Measurements from ENCODE around the gene SH2D1A. TPM values are rescaled to one million over a fixed set of nuclear protein-coding genes. Genes with fewer than 3 reads are reported as not detected.
"Not testable (repeated sequence)": the region's sequence is repeated elsewhere in the genome, so short reads cannot be mapped to it uniquely, and the experiment has no call there.

The SH2D1A gene
- polyA plus RNA-seq, 1 experiment: not detected

GRCh38 chrX:124328765-124329164 lies 17.6 kb upstream of the SH2D1A start:
- ChIA-PET POLR2A (no interaction called here), CTCF (no interaction called here)
- no peak for TF ChIP-seq CTCF (IDR thresholded peaks at IDR 0.05; ENCODE audit: insufficient read depth, low read depth, low read length)
- no peak for DNase-seq (ENCODE audit: low read depth)
- Histone ChIP-seq H3K4me3 (ENCODE audit: low read depth, low read length) (no peak overlapping the region), H3K27me3 (ENCODE audit: control insufficient read depth, insufficient read depth, low read length) (no peaks in the 10 kb centered on the region), H3K36me3 (ENCODE audit: control insufficient read depth, insufficient read depth, low read length) (no peaks in the 10 kb centered on the region)

GRCh38 chrX:124332481-124333424 lies 13.6 kb upstream of the SH2D1A start, which contains the start of gene TEX13D:
TSS of gene TEX13D (plus strand) at chrX:124332660. CDS start at chrX:124332918, 258 bp downstream.
- Histone ChIP-seq H3K36me3 (ENCODE audit: control insufficient read depth, insufficient read depth, low read length) (no peaks in the 10 kb centered on the region), H3K27me3 (ENCODE audit: control insufficient read depth, insufficient read depth, low read length) (no peaks in the 10 kb centered on the region), H3K4me3 (ENCODE audit: low read depth, low read length) (no peak within 1 kb of the TSS)
- CTCF ChIA-PET: no interaction called here
- TF ChIP-seq CTCF (IDR thresholded peaks at IDR 0.05; ENCODE audit: insufficient read depth, low read depth, low read length): no peak
- POLR2A ChIA-PET: no interaction called here
- DNase-seq (ENCODE audit: low read depth): no peak

GRCh38 chrX:124333862-124334261 lies 12.5 kb upstream of the SH2D1A start:
- DNase-seq (ENCODE audit: low read depth): no peak
- Histone ChIP-seq H3K36me3 (ENCODE audit: control insufficient read depth, insufficient read depth, low read length) (no peaks in the 10 kb centered on the region), H3K27me3 (ENCODE audit: control insufficient read depth, insufficient read depth, low read length) (no peaks in the 10 kb centered on the region), H3K4me3 (ENCODE audit: low read depth, low read length) (no peak overlapping the region)
- no peak for TF ChIP-seq CTCF (IDR thresholded peaks at IDR 0.05; ENCODE audit: insufficient read depth, low read depth, low read length)
- ChIA-PET CTCF (no interaction called here), POLR2A (no interaction called here)

- DNase-seq (ENCODE audit: low read depth); H3K36me3 ChIP-seq (ENCODE audit: control insufficient read depth, insufficient read depth, low read length); H3K27me3 ChIP-seq (ENCODE audit: control insufficient read depth, insufficient read depth, low read length); POLR2A ChIA-PET; CTCF ChIA-PET; H3K4me3 ChIP-seq (ENCODE audit: low read depth, low read length): not testable (repeated sequence)
These were observed 11.8 kb upstream of the SH2D1A start for GRCh38 chrX:124334555-124334954.

GRCh38 chrX:124335598-124335997 lies 10.8 kb upstream of the SH2D1A start:
- TF ChIP-seq CTCF (IDR thresholded peaks at IDR 0.05; ENCODE audit: insufficient read depth, low read depth, low read length): no peak
- ChIA-PET CTCF (no interaction called here), POLR2A (no interaction called here)
- no peak for DNase-seq (ENCODE audit: low read depth)
- Histone ChIP-seq H3K36me3 (ENCODE audit: control insufficient read depth, insufficient read depth, low read length) (no peaks in the 10 kb centered on the region), H3K27me3 (ENCODE audit: control insufficient read depth, insufficient read depth, low read length) (no peaks in the 10 kb centered on the region), H3K4me3 (ENCODE audit: low read depth, low read length) (no peak overlapping the region)

Data from BJ (cell line).